Astrocyte (in vitro differentiated cells and primary cell): ENCODE results near the gene GNAS-AS1.

Experiments used
- EZH2 ChIP-seq: IDR thresholded peaks from 2 replicates; pipeline ENCODE4 v1.6.1; 2012; ENCODE audit warnings: mild to moderate bottlenecking, low read length, inconsistent platforms; ENCODE audit not compliant: insufficient read depth
- TF ChIP-seq, protein P1 (sequence below): IDR thresholded peaks from 2 replicates; pipeline ENCODE4 v1.5.1; 2011; ENCODE audit warnings: low read depth, mild to moderate bottlenecking, inconsistent platforms, low read length, moderate library complexity; ENCODE audit not compliant: insufficient read depth

DNA sequence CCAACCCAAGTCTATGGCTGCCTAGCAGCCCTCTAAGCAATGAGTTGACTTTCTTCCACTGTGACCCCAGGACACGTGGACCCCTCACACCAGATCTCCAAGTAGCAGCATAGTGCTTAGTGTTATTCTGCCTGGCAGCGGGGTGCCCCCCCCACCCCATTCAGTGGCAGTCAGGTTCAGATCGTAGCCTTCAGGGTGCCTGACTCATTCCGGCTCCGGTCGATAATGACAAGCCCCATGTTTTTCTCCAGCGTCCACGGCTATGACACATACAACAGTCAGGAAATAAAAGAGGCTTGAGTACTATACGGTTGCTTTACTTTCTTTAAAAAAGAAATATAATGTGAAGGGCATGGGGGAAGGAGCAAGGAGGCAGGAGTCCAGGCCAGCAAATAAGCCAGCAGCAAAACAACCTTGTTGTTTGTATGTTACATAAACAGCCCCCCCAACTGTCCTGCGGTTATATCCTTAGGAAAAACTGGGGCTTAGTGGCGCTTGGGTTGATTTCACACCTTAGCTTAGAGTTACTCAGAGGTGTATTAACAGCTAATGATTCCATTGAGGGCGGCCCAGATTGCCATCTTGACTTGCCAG, 24.9 kb upstream of the GNAS-AS1 start:
- TF ChIP-seq, protein P1, sequence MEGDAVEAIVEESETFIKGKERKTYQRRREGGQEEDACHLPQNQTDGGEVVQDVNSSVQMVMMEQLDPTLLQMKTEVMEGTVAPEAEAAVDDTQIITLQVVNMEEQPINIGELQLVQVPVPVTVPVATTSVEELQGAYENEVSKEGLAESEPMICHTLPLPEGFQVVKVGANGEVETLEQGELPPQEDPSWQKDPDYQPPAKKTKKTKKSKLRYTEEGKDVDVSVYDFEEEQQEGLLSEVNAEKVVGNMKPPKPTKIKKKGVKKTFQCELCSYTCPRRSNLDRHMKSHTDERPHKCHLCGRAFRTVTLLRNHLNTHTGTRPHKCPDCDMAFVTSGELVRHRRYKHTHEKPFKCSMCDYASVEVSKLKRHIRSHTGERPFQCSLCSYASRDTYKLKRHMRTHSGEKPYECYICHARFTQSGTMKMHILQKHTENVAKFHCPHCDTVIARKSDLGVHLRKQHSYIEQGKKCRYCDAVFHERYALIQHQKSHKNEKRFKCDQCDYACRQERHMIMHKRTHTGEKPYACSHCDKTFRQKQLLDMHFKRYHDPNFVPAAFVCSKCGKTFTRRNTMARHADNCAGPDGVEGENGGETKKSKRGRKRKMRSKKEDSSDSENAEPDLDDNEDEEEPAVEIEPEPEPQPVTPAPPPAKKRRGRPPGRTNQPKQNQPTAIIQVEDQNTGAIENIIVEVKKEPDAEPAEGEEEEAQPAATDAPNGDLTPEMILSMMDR: no peak
- no peak for TF ChIP-seq EZH2
